Stimulated activated CD4-positive, alpha-beta T cell treated with anti-CD3 and anti-CD28 coated beads, Interleukin-2, amount 100 ng/mL, for 4 hours (primary cell): ENCODE data around the gene BLCAP.

Experiments
- DNase-seq: peaks from one replicate; pipeline ENCODE4 v3.0.0-alpha.2; 2020; ENCODE audit warnings: low read depth

Gene BLCAP

DNA sequence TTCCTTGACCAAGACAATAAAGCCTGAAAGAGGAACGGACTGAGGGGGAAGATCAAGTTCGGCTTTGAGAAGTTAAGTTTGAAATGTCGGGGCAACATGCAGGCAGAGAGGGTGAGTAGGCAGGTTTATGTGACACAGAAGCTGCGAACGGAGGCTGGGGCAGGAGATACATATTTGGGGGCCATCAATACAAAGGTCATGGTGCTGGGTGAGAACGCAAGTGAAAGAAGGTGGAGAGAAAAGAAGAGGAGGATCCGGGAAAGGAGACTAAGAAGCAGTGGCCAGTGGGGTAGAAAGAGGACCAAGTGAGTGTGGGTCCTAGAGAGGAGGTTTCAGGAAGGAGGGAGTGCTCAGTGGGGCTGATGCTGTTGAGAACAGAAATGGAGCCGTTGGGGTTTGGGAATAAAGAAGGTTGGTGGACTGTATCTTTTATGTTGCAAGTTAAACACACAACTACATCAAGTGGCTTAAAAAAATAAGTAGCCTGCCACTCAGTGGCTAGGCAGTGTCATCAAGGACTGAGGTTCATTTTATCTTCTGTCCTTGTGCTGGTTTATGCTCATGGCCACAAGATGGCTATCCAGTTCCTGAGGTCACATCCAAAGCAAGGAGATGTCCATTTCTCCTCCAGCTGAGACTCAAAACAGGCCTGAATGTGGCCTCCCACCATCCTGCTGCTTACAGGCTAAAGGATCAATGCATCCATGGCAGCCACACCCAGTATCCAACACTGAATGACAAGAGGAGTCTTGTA is 1.7 kb upstream of the BLCAP start:
- DNase-seq, result no peak

DNA sequence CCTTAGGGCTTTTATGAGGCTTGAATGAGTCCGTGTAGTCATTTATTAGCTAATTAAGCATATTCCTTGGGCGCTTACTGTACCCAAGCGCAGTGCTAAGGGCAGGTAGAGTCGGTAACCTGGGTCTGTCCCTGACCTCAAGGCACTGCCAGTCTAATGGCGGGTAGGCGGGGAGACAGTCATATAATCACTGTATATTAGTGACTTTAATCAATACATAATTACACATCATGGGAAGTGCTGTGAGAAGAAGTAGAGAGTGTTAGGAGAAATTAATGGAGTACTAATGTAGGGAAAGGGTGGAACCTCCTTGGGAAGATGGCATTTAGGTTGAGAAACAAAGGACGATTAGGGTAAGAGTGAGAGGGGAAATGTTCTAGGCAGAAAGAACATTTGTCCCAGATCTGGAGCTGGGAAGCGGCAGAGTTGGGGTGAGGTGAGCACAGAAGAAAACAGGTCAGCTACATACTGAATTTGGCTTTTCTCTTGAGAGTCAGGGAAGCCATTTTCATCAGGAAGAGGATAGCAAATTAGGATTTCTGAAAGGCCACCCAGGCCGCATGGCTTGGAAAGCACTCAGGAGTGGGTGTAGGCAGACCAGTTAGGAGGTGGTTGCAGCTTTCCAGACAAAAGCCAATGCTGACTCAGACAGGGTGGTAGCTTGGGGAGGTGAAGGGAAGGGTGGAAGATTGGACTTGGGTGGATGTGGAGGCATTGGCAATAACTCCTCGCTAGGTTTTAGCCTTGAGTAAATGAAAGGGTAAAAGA is 954 bp upstream of the BLCAP start:
- no peak for DNase-seq

DNA sequence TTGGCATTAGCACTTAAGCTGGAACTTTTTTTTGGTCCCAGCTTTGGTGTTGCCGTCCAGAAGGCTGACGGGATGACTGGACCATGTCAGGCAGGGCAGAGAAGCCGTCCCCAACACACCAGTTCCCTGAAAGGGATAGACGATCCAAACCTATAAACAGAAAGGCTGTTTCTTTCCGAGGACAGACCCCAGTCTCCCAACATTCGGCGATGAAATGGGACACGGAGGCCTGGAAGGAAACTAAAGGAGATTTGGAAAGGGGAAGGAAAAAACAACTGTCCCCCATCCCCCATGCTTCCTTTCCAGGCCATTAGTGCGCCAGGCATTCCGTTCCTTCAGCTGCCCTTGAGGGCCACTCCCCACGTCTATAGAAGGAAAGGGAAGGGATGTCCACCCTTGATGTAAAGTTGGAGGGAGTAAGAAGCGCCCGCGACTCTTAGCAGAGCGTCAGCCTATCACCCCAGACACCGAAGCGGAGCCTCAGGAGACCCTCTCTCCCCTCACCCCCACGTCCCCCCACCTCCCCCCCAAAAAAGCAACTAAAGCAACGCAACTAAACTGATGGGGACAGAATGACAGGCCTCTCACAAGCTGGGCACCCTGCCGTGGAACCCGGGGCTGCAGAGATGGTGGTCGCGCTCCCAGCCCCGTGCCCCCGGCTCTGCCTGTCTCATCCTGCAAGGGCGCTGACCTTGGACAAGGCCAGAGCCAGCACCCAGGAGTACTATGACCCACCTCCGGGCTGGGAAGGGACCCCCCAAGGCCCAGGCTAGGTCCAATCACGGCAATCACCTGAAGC is 638 bp downstream of the BLCAP start:
- no peak for DNase-seq

DNA sequence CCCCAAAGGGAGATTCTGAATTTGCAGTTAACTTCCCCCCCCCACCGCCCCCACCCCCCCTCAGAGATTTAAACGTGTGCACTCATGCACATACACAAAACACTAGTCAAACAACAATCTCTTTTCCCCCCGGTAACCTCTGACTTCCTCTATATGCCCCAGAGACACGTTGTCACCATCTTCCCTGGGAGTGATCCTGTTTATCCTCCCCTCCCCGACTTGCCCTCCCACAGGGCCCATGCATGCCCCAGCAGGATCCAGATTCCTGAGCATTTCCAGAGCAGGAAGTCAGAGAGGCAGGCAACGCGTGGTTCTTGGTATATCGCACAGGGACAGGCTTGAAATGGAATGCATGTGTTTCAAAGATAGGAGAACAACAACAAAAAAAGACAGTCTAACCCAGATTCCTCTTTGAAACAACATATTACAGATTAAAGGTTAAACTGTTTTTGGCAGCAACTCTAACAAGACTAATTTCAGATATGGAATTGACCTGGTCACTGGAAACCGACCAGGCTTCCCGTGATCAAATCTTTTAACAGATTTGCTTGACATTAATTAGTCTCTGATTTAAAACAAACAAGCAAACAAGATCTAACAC is 1.3 kb downstream of the BLCAP start:
- DNase-seq, result no peak

DNA sequence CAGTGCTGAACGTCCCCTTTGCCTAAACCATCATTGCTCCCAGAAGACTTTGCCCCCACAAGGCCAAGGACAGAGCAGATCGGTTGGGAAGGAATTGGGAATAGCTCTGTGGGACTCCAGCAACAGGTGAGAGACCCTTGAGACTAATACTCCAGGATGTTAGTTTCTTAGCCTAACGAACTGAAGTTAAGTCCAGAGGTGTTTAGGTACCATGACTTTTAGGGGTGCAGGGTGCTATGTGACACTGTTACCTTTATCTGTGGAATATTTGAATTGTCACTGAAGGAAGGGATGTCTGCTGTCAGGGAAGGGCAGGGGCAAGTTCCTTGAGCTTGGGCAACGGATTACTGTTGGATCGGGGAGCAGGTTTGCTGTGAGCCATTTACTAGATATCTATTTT is 1.9 kb downstream of the BLCAP start:
- DNase-seq, result no peak

DNA sequence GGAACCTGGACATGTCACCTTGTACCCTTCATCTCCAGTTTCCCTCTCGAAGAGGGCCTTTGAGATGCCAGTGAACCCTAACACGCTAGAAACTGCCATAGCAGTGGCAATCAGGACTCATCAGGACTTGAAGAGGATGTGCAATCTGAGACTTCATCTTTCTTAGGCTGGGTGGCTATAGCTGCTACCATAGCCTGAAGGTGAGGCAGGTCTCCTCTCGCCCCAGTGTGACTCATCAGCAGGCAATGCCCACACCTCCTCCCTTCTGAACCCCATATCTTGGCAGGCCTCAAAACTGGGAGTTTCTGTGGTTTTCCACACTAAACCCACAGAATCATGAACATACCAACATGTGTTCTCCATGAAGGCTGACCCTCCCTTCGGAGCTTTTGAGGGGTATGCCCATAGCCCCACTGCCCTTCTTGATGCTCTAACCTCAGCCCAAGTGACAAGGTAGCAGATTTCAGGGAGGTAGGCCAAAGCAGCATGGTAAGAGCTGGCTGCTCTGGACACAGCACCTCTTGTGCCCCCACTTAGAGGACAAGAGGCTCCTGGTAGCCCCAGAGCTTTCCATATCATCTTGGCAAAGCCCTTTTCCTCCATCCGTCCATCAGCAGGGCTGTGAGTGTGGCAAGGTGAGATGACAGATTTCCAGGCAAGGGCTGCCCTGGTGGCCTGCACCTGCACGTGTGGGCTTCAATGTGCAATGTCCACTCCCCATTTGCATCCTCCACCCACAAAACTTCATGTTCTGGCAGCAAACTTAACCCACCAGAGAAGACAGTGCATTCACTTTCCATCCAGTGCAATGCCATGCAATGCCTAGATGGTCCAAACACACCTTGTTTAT is 2.6 kb downstream of the BLCAP start:
- DNase-seq, result no peak

DNA sequence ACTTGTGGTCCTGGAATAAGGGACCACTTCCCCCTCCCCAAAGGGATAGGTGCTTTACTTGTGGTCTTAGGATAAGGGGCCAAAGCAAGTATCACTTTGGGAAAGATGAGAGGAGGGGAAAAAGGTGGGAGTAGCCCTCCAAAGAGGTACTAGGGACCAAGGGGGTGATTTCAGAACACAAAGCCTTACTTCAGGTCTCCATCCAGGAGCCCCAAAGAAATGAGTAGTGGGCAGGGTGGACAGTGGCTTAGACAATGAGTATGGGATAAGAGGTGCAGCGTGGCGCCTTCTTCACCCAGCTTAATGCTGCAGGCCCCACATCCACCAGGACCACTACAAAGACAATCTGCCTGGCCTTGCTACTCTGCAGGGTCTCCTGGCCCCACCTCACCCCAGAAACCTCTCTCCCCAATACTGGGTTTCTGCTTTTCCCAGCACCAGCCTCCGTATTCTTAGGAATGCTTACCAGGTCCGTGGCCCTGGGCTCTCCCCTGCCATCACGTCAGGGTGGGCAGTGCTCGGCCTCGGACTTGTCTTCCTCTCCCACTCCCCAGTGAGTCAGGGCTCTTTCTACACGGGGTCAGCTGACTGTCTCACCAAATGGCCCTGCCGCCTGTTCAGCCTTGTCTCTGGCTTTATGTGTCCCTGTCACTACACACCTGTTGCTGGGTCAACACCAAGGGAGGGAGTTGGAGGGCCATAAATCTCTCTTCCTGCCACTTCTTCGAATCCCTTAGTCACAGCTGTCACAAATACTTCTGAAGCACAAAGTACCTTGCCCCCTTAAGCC is 3.6 kb downstream of the BLCAP start:
- no peak for DNase-seq

DNA sequence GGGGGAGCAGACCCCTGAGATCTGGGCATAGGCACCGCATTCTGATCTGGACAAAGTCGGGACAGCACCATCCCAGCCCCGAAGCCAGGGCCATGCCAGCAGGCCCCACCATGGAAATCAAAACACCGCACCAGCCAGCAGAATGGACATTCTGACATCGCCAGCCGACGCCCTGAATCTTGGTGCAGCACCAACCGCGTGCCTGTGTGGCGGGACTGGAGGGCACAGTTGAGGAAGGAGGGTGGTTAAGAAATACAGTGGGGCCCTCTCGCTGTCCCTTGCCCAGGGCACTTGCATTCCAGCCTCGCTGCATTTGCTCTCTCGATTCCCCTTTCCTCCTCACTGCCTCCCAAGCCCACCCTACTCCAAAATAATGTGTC is 4.7 kb downstream of the BLCAP start:
- no peak for DNase-seq

DNA sequence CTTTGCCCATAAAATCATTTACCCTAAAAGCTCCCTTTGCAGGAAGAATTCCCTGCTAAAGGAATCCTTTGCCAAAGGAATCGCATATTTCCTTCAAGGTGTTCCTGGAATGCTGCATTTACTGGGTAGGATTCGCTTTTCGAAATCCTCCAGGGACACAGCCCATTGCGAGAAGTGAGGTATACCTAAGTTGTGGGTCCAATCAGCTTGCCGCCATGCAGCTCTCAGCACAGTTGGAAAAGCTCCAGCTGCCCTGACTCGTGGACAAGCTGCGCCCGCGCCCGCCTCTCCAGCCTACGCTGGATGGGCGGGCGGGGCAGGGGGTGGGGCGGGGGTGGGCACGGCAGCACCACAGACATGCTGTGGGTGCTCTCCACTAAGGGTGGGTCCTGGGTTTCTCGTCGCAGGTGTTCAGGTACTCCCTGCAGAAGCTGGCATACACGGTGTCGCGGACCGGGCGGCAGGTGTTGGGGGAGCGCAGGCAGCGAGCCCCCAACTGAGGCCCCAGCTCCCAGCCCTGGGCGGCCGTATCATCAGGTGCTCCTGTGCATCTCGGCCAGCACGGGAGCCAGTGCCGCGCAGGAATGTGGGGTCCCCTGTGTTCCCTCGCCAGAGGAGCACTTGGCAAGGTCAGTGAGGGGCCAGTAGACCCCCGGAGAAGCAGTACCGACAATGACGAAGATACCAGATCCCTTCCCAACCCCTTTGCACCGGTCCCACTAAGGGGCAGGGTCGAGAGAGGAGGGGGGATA is 5.2 kb downstream of the BLCAP start:
- DNase-seq, result no peak

DNA sequence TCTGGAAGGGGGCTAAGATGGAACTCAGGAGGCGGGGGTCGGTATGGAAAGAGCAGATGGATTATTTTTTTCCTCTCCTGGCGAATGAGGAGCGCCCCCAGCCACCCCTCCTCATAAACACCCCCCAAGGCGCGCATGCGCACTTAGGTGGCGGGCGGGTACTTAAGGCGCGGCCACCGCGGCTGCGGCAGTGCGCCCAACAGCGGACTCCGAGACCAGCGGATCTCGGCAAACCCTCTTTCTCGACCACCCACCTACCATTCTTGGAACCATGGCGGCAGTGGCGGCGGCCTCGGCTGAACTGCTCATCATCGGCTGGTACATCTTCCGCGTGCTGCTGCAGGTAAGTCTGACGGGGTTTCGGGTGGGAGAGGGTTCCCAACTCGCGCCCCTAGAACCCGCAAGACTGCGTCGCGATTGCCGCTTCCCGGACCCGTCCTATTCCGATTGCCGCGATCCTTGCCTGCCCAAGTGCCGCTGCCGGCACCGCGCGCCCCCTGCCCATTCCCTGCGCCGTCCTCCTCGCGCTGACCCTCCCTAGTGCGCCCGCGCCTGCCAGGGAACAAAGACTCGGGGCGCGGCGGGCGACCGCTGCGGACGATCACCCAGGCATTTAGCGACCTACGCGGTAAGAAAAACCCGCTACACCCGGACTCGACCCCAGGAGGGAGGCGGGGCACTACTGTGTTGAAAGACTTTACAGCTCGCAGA is 6.5 kb downstream of the BLCAP start, which contains the start of gene NNAT:
TSS of gene NNAT (plus strand) at position 190 of the 711 bp plus-strand sequence. CDS start at position 272, 82 bp downstream.
- DNase-seq, result no peak

DNA sequence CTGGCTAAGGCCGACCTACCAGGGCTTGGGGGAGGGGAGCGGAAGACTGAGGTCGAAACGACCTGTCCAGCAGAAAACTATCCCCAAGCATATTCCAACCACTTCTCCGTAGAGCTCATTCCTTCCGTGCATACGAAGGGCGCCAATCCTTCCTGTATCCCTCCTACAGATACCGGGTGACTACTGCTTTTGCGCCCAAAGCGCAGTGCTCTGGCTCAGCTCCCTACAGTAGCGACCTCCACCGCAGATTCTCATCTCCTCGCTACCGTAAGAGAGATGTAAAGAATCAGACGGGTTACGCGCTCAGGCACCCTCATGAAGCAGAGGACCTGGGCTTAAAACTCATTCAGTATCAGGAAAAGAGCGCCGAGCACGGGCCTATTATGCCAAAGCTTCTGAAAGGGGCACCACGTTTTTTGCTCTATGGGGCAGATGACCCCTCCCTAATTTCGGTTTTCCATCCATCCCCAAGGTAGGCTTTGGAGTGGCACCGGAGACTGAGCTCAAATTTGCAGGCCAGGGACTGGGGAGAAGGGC is 7.2 kb downstream of the BLCAP start:
- no peak for DNase-seq

DNA sequence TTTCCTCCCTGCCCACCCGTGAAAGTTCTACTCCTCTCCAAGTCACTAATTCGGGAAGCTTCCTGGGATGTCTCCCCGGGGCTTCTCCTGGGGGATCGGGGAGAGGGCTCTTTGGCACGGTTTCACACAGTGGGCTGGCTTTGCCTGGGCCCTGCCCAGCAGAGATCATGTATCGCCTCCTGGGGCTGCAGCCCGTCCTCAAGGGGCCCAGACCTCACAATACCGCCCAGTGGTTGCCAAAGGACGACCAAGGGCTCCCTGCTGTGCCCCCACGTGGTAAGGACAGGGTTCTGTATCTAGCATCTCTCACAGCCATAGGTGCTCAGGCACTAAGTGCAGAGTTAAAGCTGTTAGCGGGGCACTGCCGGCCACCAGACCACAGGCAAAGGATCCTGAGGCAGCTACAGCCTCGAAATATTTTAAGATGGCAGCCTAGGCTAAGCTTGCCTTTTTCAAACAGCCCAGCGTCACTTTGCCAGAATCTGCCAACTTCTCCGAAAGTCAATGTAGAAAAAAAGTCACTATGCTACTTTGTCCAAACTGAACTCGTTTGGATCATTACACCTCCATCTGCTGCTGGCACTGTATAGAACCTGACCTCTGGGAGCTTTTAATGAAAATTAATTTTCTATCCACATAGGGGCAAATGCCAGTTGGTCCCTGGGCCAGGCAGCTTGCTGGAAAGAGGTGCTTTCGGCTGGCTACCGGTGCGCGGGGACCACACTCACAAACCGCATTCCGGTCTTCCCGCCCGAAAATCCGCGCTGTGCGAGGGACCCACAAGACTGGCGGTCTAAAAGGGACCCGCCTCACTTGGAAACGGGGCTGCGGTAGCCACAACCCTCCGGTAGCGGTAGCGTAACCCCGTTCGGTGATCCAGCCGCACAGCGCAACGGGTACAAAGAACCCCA is 7.9 kb downstream of the BLCAP start:
- no peak for DNase-seq

DNA sequence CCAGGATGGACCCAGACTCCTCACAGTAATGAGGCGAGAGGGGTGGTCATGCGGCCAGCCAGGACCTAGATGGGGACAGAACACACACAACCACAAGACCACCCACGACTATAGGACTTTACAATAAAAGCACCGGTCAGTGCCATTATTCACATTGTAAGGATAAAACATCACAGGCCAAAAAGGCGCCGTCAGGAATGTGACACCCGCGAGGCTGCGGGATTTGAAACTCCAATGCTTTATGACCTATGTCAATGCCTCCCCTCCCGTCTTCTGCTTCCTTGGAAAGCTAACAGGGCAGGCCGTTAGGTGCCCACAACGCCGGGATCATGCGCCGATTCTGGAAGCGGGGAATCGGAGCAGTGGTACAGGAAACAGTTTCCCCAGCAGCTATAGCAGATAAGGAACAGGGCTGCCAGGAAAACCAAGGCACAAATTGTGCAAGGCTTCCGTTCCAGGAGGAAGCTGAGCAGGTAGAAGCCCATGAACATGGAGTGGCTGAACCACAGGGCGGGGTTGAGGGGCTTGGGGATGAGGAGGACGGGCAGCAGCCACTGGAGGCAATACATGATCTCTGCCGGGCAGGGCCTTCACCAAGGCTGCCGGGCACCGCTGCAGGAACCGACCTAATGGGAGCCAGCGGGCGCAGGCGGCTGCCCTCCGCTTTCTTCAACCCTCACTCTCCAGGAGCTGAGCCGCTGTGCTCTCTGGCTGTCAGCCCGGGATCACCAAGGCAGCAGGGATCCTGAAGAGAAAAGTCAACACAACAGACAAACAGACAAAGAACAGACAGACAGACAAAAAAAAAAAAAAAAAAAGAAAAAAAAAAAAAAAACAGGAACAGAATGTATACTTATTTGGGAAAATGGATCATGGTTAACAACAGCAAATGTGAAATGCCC is 8.8 kb downstream of the BLCAP start:
- no peak for DNase-seq

DNA sequence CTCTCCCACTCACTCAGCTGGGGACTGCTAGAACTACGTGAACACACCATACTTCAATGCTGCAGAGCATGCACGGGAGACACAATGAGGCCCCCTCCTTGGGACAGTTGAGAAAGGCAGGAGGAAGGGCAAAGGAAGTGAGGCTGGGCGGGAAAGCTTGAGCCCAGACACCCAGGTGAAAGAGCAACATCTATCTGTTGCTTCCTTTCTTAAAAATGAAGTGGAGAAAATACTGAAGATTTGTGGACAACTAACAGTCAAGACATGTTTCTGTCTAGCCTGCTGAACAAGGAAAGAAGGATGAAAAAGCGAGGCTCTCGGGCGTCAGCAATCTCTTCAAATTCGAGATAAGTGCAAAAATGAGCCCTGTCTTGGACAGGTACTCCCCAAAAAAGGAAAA is 9.6 kb downstream of the BLCAP start:
- DNase-seq, result no peak

DNA sequence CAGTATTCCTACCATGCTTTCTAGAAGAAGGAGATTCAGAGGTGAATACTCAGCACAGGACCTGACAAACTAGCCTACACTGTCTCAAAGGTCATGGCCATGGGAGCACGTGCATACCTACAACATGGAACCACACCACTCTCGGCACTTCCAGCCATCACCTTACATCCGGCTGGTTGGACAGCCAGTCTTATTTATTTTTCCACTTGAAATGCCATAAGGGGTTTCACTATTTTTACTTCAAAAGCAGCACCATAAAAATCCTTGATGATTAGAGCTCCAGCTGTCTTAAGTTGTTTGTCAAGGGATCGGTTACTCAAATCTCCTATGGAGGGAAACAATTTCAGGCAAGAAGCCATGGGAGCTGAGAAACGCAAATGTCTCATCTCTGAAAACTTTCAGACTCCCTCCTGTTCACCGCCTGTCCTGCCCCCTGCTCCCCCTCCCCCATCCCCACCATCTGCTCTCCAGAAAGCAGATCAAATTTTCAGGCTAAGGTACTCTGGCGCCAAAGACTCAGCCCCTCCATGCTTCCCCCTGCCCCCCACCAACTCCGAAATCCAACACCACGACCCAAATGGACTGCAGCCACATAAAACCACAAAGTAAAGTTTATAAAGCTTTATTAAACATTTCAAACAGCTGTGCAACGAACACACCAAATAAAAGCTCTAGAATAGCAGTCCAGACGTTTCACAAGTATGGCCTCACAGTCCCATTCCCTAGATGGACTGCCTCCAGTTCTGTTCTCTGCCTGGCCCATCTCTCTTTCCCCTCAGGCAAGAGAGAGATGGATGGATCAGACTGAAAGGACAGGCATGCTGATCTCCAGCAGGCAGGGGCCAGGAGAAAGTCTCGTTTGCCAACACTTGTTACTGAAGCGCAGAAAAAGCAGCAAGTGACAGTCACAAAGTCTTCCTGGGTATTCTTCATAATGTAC is 10.6 kb downstream of the BLCAP start:
- no peak for DNase-seq

DNA sequence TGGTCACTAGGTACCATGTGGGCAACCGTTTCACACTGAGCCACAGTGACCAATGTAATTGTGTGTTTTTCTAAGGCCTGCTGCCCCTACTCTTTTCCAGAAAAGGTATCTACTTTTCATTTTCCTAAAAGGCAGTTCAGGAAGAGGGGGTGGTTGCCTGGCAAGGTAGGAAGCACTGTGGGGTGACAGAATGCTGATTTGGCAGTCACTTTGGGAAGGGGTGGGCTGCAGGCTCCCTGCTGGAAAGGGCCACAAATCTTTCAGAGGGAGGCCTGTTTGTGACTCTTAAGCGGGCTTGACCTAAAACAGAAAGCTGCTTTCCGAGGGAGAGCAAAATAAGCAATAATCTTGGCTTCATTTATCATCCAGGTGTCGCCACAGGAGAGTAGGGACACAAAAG is 11.8 kb downstream of the BLCAP start:
- DNase-seq, result no peak
